A549 (cell line): ENCODE measurements around the gene AKR7A2. TPM values are rescaled to one million over a fixed set of nuclear protein-coding genes. Genes with fewer than 3 reads are reported as not detected.

Source experiments
- ATAC-seq, 2 experiments: fragments of 200-7000 bp in 1 of 2; fragments of >200 bp in 1 of 2; cut with Nextera tagmentation in 1 of 2; cut with Tn5 transposase in 1 of 2; 3 replicates each; pipeline versions ENCODE4 v1.8.0 to v1.9.1; 2018 to 2020; ENCODE audit warnings: mild to moderate bottlenecking in 1 of 2, moderate library complexity in 1 of 2
- CTCF ChIA-PET: fragments of 300-600 bp; sonication (Branson Sonifier 250); formaldehyde crosslinking; extraction: SDS; loops from one replicate; lab custom pipeline; 2021; ENCODE audit warnings: antibody characterized with exemption, inconsistent platforms; lab: Yijun Ruan, JAX
- POLR2A ChIA-PET: fragments of 350-600 bp; formaldehyde crosslinking; extraction: SDS; loops from one replicate; lab custom pipeline; 2021; ENCODE audit warnings: antibody characterized with exemption, inconsistent platforms; lab: Yijun Ruan, JAX
- DNase-seq, 2 experiments: peaks; one replicate each; pipeline versions ENCODE4 v3.0.0 to v3.0.0-alpha.2; 2011 to 2016; ENCODE audit warnings: low read depth in 1 of 2, low spot score in 1 of 2
- FAIRE-seq: peaks from 2 replicates; lab custom pipeline; 2011; peaks lifted over from hg19 to GRCh38; lab: Jason Lieb, UNC
- H3K27ac ChIP-seq, 2 experiments: fragments of >200 bp; sonication (Bioruptor Twin); formaldehyde crosslinking; 3 replicates each; pipeline ENCODE4 v1.5.1; 2016 to 2017
- H3K4me1 ChIP-seq: fragments of >200 bp; sonication (Bioruptor Twin); formaldehyde crosslinking; 3 replicates; pipeline ENCODE4 v1.6.1; 2016
- H3K4me2 ChIP-seq: fragments of >200 bp; sonication (Bioruptor Twin); formaldehyde crosslinking; 3 replicates; pipeline ENCODE4 v1.6.1; 2016
- H3K4me3 ChIP-seq: fragments of >200 bp; sonication (Bioruptor Twin); formaldehyde crosslinking; 3 replicates; pipeline ENCODE4 v1.5.1; 2016
- H3K9me3 ChIP-seq: fragments of >200 bp; sonication (Bioruptor Twin); formaldehyde crosslinking; 3 replicates; pipeline ENCODE4 v1.6.1; 2016
- CEBPB ChIP-seq, 2 experiments: fragments of >200 bp in 1 of 2; sonication (Bioruptor Twin) in 1 of 2; formaldehyde crosslinking in 1 of 2; IDR thresholded peaks; 2 replicates each; pipeline ENCODE4 v1.6.1; 2012 to 2016
- CHD2 ChIP-seq: fragments of 150-350 bp; IDR thresholded peaks from 2 replicates; pipeline ENCODE4 v1.6.1; 2014; ENCODE audit warnings: low read length; ENCODE audit not compliant: partially characterized antibody
- CHD4 ChIP-seq: fragments of 200-600 bp; sonication (generic); IDR thresholded peaks from 2 replicates; pipeline ENCODE4 v1.6.1; 2016; ENCODE audit warnings: antibody characterized with exemption, mild to moderate bottlenecking, borderline replicate concordance
- CTCF ChIP-seq: fragments of >200 bp; sonication (Bioruptor Twin); formaldehyde crosslinking; IDR thresholded peaks from 3 replicates; pipeline ENCODE4 v1.5.1; 2016
- EHF ChIP-seq: fragments of 250-450 bp; sonication (Bioruptor Pico); IDR thresholded peaks from 2 replicates; pipeline ENCODE4 v1.5.0; 2020; ENCODE audit warnings: mild to moderate bottlenecking
- EHMT2 ChIP-seq: fragments of 200-600 bp; sonication (generic); IDR thresholded peaks from 2 replicates; pipeline ENCODE4 v1.6.1; 2016; ENCODE audit warnings: antibody characterized with exemption, low read depth, mild to moderate bottlenecking, moderate library complexity
- ELK1 ChIP-seq: fragments of 150-350 bp; IDR thresholded peaks from 2 replicates; pipeline ENCODE4 v1.6.1; 2014; ENCODE audit warnings: low read depth, mild to moderate bottlenecking, low read length
- FOXS1 ChIP-seq: fragments of 250-450 bp; sonication (Bioruptor Pico); IDR thresholded peaks from 2 replicates; pipeline ENCODE4 v1.5.0; 2020; ENCODE audit warnings: mild to moderate bottlenecking, moderate library complexity
- GATA3 ChIP-seq: IDR thresholded peaks from 2 replicates; pipeline ENCODE4 v1.6.1; 2012; ENCODE audit warnings: borderline replicate concordance
- HOXA7 ChIP-seq: fragments of 250-450 bp; sonication (Bioruptor Pico); IDR thresholded peaks from 2 replicates; pipeline ENCODE4 v1.5.0; 2020; ENCODE audit warnings: mild to moderate bottlenecking, moderate library complexity
- HOXB13 ChIP-seq: fragments of 250-450 bp; sonication (Bioruptor Pico); IDR thresholded peaks from 2 replicates; pipeline ENCODE4 v1.5.0; 2020; ENCODE audit warnings: low read depth, mild to moderate bottlenecking, moderate library complexity
- KDM1A ChIP-seq: fragments of 200-600 bp; sonication (generic); IDR thresholded peaks from 2 replicates; pipeline ENCODE4 v1.6.1; 2016; ENCODE audit warnings: low read depth, mild to moderate bottlenecking
- MAZ ChIP-seq: fragments of 150-350 bp; IDR thresholded peaks from 2 replicates; pipeline ENCODE4 v1.6.1; 2014; ENCODE audit warnings: antibody characterized with exemption, low read depth, low read length, borderline replicate concordance
- NR3C1 ChIP-seq: fragments of >200 bp; sonication (Bioruptor Twin); formaldehyde crosslinking; IDR thresholded peaks from 3 replicates; pipeline ENCODE4 v1.6.1; 2017
- PBX3 ChIP-seq: IDR thresholded peaks from 2 replicates; pipeline ENCODE4 v1.6.1; 2012
- PHF8 ChIP-seq: fragments of 200-600 bp; sonication (generic); IDR thresholded peaks from 2 replicates; pipeline ENCODE4 v1.6.1; 2016; ENCODE audit warnings: low read depth, mild to moderate bottlenecking, antibody characterized with exemption, moderate library complexity, borderline replicate concordance
- RARB ChIP-seq: fragments of 250-450 bp; sonication (Bioruptor Pico); IDR thresholded peaks from 2 replicates; pipeline ENCODE4 v1.8.0; 2021; ENCODE audit warnings: mild to moderate bottlenecking, moderate library complexity
- RFX5 ChIP-seq: fragments of 450-650 bp; IDR thresholded peaks from 2 replicates; pipeline ENCODE4 v1.7.1; 2014; ENCODE audit warnings: antibody characterized with exemption, mild to moderate bottlenecking, moderate library complexity
- RNF2 ChIP-seq: fragments of 200-600 bp; sonication (generic); IDR thresholded peaks from 2 replicates; pipeline ENCODE4 v1.6.1; 2016; ENCODE audit warnings: low read depth, mild to moderate bottlenecking, antibody characterized with exemption, moderate library complexity, borderline replicate concordance
- SREBF2 ChIP-seq: fragments of 450-650 bp; IDR thresholded peaks from 2 replicates; pipeline ENCODE4 v1.6.1; 2014; ENCODE audit warnings: mild to moderate bottlenecking, moderate library complexity
- TP53 ChIP-seq: fragments of 250-450 bp; sonication (Bioruptor Pico); IDR thresholded peaks from 2 replicates; pipeline ENCODE4 v1.5.0; 2021; ENCODE audit warnings: mild to moderate bottlenecking, moderate library complexity
- USF2 ChIP-seq: fragments of 450-650 bp; IDR thresholded peaks from 2 replicates; pipeline ENCODE4 v1.6.1; 2014; ENCODE audit warnings: antibody characterized with exemption
- ZSCAN20 ChIP-seq: fragments of 250-450 bp; sonication (Bioruptor Pico); IDR thresholded peaks from 2 replicates; pipeline ENCODE4 v1.8.0; 2022; ENCODE audit warnings: mild to moderate bottlenecking, moderate library complexity
- WGBS: methylation state at CpG from one replicate; pipeline ENCODE4 v1.1.6; 2017; ENCODE audit errors: missing lambda C conversion rate; 5-methylcytosine and 5-hydroxymethylcytosine counted together
- polyA plus RNA-seq, 4 experiments: library from polyadenylated mRNA; depleted of rRNA in 3 of 4; stranded (reverse); fragments of >200 nt; fragmentation: RNase III in 1 of 4; extraction: RNeasy Plus Mini Kit Qiagen cat#74134 plus additional on column Dnase treatment in 1 of 4; gene quantifications; 2 replicates in 3 of 4; 3 replicates in 1 of 4; pipeline ENCODE4 v1.2.3, GENCODE V29; 2011 to 2017

Gene AKR7A2
- polyA plus RNA-seq, 2 of the 4 experiments (the other 2 are of a cell fraction) = 22.2 to 31.4 TPM

GRCh38 chr1:19319196-19319595, 7.3 kb upstream of the AKR7A2 start:
- FAIRE-seq (no peak), ATAC-seq (no peak), DNase-seq (no peak)
- Histone ChIP-seq H3K9me3 (no peaks in the 10 kb centered on the region), H3K4me3 (no peak overlapping the region), H3K4me1 (no peaks in the 10 kb centered on the region), H3K27ac (no peak overlapping the region), H3K4me2 (no peak overlapping the region)
- POLR2A ChIA-PET = no interaction called here
- CTCF ChIA-PET = no interaction called here
- no peak for TF ChIP-seq TP53 (CRISPR knock-in tag)
- TF ChIP-seq RARB (CRISPR knock-in tag) = no peak
- TF ChIP-seq RFX5 = no peak
- TF ChIP-seq HOXB13 (CRISPR knock-in tag) = no peak
- no peak for TF ChIP-seq CHD4
- TF ChIP-seq USF2 = no peak
- TF ChIP-seq FOXS1 (CRISPR knock-in tag) = no peak
- TF ChIP-seq CTCF = no peak
- no peak for TF ChIP-seq EHF (CRISPR knock-in tag)
- no peak for TF ChIP-seq RNF2
- no peak for TF ChIP-seq ELK1
- 85% methylated on average over 3 of the region's 3 CpGs for WGBS

- ChIA-PET POLR2A (no interaction called here), CTCF (interaction anchor here (0.6 to 1.0 kb wide), 3 partner anchors 8 to 62 kb away, joined by 3 to 4 read pairs (median 3); no protein-coding TSS in a partner anchor)
- Histone ChIP-seq H3K9me3 (no peaks in the 10 kb centered on the region), H3K4me2 (no peak overlapping the region), H3K4me3 (no peak overlapping the region), H3K4me1 (peaks cover 10% of the 10 kb centered on the region; the same call in 2 of the 3 replicates), H3K27ac (no peak overlapping the region)
- TF ChIP-seq PBX3 (no peak), CHD2 (no peak), CEBPB (IDR thresholded peaks at IDR 0.05) (no peak), KDM1A (no peak), ZSCAN20 (CRISPR knock-in tag) (no peak), FOXS1 (CRISPR knock-in tag) (no peak), PHF8 (no peak), HOXA7 (CRISPR knock-in tag) (no peak), MAZ (no peak), GATA3 (no peak), NR3C1 (no peak), USF2 (no peak), SREBF2 (no peak), EHMT2 (no peak)
- DNase-seq = no peak
- no peak for FAIRE-seq
- 80% methylated on average over 9 of the region's 13 CpGs for WGBS
- ATAC-seq = no peak
Observed at GRCh38 chr1:19317126-19317910, 5.4 kb upstream of the AKR7A2 start.
